Colon (tissue), 2 donors: ENCODE measurements around the gene TPCN2.
"Not testable (repeated sequence)": the region's sequence is repeated elsewhere in the genome, so short reads cannot be mapped to it uniquely, and the experiment has no call there.

Experiments used
- FAIRE-seq: peaks from 2 replicates; lab custom pipeline; 2012; peaks lifted over from hg19 to GRCh38; lab: Jason Lieb, UNC
- donor health status: control.
- donor health status: control.

TPCN2 gene

GRCh38 chr11:69048694-69049489 is at the start of gene TPCN2:
TPCN2 (plus strand) TSS chr11:69048932; CDS start chr11:69048998, 66 bp downstream.
- no peak for FAIRE-seq

- no peak for FAIRE-seq
These were observed 49.5 kb upstream of the TPCN2 start for GRCh38 chr11:68999093-68999747.

DNA sequence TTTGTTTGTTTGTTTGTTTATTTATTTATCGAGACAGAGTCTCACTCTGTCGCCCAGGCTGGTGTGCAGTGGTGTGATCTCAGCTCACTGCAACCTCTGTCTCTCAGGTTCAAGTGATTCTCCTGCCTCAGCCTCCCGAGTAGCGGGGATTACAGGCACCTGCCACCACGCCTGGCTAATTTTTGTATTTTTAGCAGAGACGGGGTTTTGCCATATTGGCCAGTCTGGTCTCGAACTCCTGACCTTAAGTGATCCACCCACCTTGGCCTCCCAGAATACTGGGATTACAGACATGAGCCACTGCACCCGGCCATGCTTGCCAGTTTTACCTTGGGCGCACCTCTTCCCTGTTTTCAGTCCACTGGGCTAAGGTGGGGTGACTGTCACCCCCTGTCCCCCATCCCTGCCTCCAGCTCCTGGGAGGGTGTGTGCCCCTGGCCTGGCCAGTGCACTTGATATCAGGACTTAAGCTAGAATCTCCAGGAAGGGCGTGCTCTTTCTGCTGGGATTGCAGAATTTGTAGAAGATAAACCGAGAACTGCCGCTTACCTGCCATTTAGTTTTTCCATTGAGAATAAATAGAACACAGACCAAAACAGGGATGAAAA is 48.9 kb upstream of the TPCN2 start:
- not testable (repeated sequence) for FAIRE-seq

DNA sequence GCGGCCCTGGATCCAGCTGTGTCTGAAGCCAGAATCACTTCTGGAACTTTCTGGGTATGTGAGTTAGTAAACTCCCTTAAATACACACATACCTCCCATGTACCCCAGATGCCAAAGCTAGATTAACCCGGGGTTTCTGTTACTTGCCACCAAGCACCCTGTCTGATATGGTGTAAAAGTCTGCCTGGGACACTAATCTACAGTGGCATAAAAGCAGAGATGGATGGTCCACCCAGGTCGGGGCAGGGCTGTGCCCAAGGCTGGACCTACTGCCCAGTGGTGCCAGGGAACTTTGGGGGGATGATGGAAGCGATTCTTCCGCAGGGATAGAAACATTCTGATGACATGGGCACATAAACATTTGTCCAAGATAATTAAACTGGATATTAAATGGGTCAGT is 48.3 kb upstream of the TPCN2 start:
- FAIRE-seq = no peak

- no peak for FAIRE-seq
These were observed 47.9 kb upstream of the TPCN2 start for GRCh38 chr11:69000831-69001242.

DNA sequence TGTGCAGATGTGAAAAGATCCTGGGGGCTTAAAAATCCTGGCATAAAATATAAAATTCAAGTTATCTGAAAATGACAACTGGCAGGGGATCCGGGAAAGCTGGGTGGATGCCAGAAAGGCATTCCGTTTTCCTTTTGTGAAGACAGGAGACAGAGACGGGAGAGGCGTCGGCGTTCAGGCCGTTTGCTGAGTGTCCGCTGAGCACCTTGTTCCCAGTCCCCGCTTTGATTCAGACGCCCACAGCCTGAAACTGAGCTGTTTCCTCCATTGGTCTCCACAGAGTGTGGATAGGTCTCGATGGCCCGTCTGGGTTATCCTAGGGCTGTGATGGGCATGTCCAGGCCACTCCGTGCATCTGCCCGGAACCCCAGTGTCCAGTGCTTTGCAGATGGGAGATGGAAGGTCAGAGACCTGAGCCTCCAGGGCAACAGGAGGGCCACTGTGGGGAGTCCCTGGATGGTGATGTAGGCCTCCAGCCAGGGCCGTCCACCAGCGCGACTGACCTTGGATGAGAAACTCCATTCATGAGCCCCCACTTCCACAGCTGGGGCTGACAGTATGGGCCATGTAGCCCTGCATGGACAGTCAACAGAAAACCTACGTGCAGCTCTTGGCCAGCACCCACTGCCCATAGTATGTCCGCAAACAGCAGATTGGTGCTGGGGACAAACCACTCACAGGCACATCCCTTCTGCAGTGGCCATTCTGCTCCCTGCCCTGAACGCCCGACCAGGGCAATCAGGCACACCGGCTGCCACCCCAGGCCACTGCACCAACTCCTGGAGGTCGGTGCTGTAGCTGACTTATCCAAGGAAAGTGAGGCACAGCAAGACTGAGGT is 47.3 kb upstream of the TPCN2 start:
- no peak for FAIRE-seq

DNA sequence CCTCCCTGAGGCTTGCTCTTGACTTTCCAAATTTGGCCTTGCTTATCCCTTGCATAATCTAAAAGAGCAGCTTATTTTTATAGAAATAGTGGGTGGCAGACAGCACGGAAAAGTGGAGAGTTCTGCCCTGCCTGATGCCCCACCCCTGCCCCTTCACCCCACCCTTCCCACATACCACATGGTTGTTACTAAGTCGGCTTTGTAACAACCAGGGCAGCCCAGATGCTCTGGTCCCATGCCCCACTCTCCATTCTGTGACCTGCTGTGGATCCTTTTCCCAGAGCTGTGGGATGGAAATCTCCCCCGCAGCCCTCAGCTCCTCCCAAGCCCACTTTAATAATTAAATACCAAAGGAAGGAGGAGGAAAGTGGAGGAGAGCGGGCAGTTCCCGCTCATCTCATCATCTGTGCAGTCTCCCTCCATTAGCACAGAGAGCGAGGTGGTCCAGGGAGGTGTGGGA is 46.6 kb upstream of the TPCN2 start:
- no peak for FAIRE-seq

DNA sequence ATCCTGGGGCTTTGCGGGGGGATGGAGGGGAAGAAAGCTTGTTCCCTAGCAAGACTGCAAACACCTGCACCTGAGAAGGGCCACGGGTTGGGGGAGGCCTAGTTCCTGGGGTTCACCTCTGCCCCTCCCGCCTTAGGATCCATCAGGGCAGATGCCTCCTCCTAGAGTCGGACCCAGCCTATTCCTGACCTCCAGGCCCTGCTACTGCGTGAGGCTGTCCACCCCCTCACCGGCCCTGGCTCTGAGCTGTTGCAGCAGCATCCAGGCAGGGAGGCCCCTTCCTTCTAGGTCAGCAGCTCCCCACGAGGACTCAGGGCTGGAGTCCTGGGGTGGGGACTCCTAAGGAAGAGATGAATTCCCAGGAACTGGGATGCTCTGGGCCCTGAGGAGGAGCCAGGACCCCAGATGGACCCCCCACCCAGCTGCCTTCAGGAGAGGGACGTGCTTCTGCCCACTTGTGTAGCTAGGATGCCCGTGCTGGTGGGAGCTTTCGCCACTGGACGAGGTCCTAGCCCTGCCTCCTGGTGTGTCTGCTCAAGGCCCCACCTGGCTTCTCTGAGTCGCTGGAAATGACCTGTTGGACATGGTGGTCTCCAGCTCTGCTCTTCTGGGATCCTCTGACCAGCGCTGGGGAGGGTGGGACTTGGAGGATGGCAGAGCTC is 46.0 kb upstream of the TPCN2 start:
- FAIRE-seq = no peak

GRCh38 chr11:69003301-69003865 is 45.3 kb upstream of the TPCN2 start:
- FAIRE-seq = no peak

DNA sequence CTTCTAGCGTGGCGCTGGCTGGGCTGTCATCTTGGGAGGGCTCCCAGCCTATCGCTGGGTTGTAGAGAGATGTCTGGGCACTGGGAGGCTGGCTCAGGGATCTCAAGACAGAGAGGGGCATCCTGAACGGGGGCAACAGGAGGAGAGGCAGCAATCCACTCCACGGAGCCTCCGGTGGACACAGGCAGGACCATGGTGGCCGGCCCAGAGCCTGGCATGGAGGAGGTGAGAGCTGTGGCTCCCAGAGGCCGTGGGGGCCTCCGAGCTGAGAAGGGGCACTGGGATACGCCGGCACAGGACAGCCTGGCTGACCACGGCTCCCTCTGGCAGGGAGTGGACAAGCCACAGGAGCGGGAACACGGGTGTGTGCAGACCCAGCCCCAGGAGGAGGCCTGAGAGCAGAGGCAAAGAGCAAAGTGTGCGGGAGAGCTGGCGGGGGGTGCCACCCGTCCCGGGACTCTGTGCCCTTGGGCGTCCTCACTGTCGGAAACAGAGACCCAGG is 44.8 kb upstream of the TPCN2 start:
- no peak for FAIRE-seq

DNA sequence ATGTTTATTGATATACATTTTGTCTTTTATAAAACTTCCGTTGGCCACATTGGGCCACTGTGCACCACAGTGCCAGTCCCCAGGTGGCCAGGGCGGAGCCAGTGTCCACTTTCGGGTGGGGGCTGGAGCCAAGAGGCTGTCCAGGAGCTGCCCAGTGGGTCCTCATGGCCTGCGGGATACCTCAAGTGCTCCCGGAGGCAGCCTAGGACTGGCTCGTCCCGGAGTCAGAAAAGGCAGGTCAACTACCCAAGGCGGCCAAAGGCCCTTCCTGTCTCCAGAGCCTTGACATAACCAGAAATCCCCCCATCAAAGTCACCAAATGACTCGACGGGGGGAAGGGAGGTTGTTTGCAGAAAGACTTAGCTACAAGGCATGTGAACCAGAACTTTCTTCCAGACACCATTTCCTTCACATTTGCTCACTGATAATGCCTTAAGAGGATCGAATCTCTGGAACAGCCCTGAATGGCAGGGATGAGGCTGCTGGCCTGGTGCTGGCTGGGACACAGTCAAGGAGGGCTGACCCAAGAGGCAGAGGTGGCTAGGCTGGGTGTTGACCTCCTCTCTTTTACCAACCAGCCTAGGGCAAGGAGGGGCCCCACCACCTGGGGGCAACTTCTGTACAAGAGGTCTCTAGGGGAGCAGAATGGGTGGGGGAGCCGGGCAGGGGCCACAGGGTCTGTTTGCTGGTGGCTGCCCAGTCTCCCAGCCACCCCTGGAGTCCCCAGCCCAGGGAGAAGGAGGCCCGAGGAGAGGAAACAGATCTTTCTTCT is 44.1 kb upstream of the TPCN2 start:
- FAIRE-seq = no peak

GRCh38 chr11:69005183-69005630 is 43.5 kb upstream of the TPCN2 start:
- FAIRE-seq = no peak

DNA sequence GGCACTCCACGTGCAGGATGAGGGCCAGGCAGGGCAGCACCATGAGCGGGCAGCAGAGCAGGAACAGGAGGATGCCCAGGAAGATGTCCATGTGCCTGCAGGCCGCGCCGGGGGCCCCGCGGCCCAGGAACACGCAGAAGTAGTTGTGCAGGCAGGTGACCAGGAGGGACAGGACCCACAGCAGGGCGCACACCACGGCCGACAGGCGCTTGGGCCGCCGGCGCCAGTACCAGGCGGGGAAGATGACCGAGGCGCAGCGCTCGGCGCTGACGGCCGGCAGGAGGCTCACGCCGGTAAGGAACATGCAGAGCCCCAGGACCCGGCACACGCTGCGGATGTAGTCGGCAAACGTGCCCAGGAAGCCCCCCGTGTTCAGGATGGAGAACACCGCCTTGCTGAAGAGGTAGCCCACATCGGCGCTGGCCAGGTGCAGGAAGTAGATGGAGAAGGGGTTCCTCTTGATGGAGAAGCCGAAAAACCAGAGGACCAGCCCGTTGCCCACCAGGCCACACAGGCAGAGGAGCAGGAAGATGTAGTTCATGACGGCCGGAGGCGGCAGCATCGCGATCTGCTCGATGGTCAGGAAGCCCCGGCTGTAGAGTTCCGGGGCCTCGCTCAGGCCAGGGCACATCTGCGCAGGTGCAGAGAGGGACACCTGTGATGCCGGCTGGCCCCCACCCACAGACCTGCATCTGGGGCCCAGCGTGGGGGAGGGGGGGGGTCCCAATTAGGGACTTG is 42.9 kb upstream of the TPCN2 start:
- no peak for FAIRE-seq

DNA sequence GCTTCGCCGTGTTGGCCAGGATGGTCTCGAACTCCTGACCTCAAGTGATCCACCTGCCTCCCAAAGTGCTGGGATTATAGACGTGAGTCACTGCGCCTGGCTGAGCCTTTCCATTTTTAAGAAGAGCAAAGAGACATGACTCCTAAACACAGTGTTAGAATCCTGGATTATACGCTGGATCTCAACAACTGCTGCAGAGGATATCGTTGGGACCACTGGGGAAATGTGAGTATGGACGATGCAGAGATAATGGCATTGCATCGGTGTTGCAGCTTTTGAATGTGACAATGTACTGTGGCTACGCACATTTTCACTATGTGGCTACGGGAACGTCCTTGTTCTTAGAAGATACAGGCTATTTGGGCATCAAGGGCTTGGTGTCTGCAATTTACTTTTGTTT is 41.9 kb upstream of the TPCN2 start:
- no peak for FAIRE-seq

DNA sequence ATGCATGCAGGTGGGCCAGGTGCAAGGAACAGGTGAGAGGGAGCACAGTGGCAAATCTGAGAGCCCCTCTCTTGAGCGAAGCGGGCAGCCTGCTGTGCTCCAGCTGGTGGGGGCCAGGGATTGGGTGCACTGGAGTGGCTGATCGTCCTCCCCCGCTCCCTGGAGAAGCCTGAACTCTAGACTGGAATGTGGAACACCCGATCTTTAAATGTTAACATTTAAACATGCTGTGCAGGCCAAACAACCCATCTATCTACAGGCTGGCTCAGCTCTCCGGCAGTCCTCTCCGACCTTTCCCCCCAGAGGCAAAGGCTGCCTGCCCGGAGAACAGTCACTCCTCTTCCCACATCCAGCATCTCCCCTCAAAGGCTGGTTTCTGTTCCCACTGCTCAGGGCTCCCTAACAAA is 40.8 kb upstream of the TPCN2 start:
- FAIRE-seq = no peak

DNA sequence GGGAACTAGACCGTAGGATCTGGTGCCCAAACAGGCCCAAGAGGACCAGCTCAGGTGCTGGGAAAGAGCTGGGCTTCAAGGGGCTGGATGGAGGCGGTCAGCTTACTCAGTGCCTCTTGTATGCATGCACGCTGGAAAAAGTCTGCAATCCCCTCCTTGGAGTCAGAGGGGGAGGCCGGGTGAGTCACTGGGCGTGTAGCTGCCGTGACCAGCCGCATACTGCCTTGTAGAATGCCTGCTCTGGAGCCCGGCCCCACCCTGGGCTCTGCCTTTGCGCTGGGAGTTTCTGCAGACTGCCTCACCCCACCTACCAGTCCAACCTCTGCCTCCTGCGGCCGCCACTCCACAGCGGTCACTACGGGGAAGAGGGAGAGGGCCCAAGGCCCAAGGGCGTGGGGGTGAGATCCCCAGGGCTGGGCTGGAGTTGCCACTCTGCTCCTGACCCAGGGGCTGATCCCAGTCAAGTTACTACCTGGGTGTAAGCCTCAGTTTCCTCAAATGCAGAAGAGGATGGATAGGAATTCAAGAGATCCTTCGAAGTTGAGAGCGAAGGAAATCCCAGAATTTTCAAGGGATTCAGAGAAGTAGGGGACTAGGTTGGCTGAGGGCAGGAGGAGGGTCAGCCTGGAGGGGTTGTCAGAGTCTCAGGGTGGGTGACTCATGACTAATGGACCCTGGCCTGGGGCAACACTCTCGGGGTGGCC is 39.8 kb upstream of the TPCN2 start:
- FAIRE-seq = no peak

DNA sequence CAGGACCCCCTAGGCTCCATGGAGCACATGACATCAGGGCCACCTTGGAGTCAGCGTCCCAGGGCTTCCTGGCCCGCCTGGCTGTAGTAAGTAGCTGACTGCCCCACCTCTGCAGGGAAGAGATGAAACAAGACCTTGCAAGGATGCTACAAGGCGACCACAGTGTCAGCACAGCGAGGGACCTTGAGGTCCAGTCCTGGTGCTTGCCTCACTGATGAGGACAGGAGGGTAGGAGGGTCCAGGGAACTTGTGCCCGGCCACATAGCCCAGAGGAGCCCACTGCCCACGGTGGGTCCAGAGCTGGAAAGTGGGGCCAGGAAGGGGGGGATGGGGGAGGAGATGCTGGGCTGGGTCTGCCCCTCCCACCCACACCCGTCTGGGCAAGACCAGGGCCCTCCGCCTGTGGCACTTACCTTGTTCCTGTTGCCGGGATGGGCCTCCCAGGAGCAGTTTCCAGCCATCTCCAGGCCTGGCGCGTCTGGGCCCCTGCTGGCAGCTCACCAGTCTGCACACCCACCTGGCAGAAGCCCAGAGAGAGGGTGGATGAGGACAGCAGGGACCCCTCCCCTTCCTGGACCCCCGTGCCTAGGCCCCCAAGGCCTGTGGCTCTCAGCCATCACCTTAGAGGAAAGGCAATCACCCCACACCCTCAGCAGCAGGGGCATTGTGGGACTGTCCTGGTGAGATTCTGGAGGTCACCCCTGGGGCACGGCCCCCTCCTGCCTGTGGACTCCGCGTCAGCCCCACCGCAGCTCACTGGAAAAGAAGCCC is 39.1 kb upstream of the TPCN2 start:
- FAIRE-seq = no peak

- no peak for FAIRE-seq
These were observed 38.3 kb upstream of the TPCN2 start for GRCh38 chr11:69010361-69010891.
